Heart right ventricle (tissue), 16 donors: Measurements from ENCODE around the gene MOGAT3. TPM values are rescaled to one million over a fixed set of nuclear protein-coding genes. Genes with fewer than 3 reads are reported as not detected.

Experiments used
- ATAC-seq, 8 donors: fragments of 200-7000 bp; cut with Tn5 transposase; one replicate each; pipeline ENCODE4 v1.9.1; 2020; ENCODE audit warnings: mild to moderate bottlenecking in 8 of 8, moderate library complexity in 8 of 8, moderate number of reproducible peaks in 1 of 8
- DNase-seq, 2 donors: peaks; one replicate each; pipeline ENCODE4 v3.0.0-alpha.2; 2020
- H3K27ac ChIP-seq, 10 donors: fragments of 200-600 bp; sonication (generic) in 2 of 10; one replicate each; pipeline versions ENCODE4 v1.5.0 to v1.8.0; 2020 to 2022; ENCODE audit warnings: mild to moderate bottlenecking in 3 of 10
- H3K27me3 ChIP-seq, 7 donors: fragments of 200-600 bp; one replicate each; pipeline ENCODE4 v1.8.0; 2021 to 2022; ENCODE audit warnings: mild to moderate bottlenecking in 2 of 7
- H3K36me3 ChIP-seq, 9 donors: fragments of 200-600 bp; sonication (generic) in 1 of 9; one replicate each; pipeline versions ENCODE4 v1.5.0 to v1.8.0; 2020 to 2022; ENCODE audit warnings: mild to moderate bottlenecking in 2 of 9
- H3K4me1 ChIP-seq, 9 donors: fragments of 200-600 bp; sonication (generic) in 1 of 9; one replicate each; pipeline versions ENCODE4 v1.5.0 to v1.8.0; 2020 to 2022; ENCODE audit warnings: mild to moderate bottlenecking in 4 of 9
- H3K4me3 ChIP-seq, 10 donors: fragments of 200-600 bp; sonication (generic) in 2 of 10; one replicate each; pipeline versions ENCODE4 v1.5.0 to v1.8.0; 2020 to 2022; ENCODE audit warnings: mild to moderate bottlenecking in 7 of 10, moderate library complexity in 2 of 10
- H3K9me3 ChIP-seq, 11 donors: fragments of 200-600 bp in 10 of 11; sonication (generic) in 2 of 11; one replicate each; pipeline versions ENCODE4 v1.5.0 to v1.8.0; 2013 to 2022; ENCODE audit warnings: mild to moderate bottlenecking in 2 of 11, control low read depth in 1 of 11, moderate library complexity in 1 of 11
- CTCF ChIP-seq, 9 donors: fragments of 200-600 bp; sonication (generic) in 2 of 9; IDR thresholded peaks; one replicate each; pipeline versions ENCODE4 v1.5.0 to v1.8.0; 2021 to 2022; ENCODE audit warnings: antibody characterized with exemption in 9 of 9, mild to moderate bottlenecking in 5 of 9, moderate library complexity in 1 of 9
- WGBS, 2 donors: extraction: QIAGEN DNeasy Blood & Tissue Kit; methylation state at CpG; one replicate each; pipeline ENCODE4 v1.1.7; 2013; ENCODE audit warnings: inconsistent platforms in 1 of 2; 5-methylcytosine and 5-hydroxymethylcytosine counted together
- intact Hi-C, 10 donors: fragments of 100-400 bp; cut with DNase I; formaldehyde crosslinking; loops; one replicate each; pipeline versions ENCODE4 v1.11.1 to v1.14.2; 2022
- microRNA-seq, 2 donors: library from miRNA; unstranded; fragments of <30 nt; microRNA quantifications; one replicate each; pipeline ENCODE4 v1.2.0, GENCODE V29; 2021
- polyA plus RNA-seq, 2 donors: library from polyadenylated mRNA; stranded (reverse); fragments of 200-250 nt; gene quantifications; one replicate each; pipeline ENCODE4 v1.2.3, GENCODE V29; 2013
- total RNA-seq, 10 donors: library from RNA; stranded (reverse); fragmentation: NEBNext Ultra II Directional in 3 of 10; extraction: Animal tissue kit (Norgen Biotek cat#: 25700) in 3 of 10; gene quantifications; one replicate each; pipeline versions ENCODE4 v1.2.1 to v1.2.4, GENCODE V29; 2021 to 2023
- donor health status: Arrhythmogenic right ventricular cardiomyopathy.
- donor health status: ischemic (EF 13 %, LVEDD 7.1; RV severe dilation, severe dysfunction).
- donor health status: healthy with polysubstance abuse.
- donor health status: DM: no; HTN: yes; CAD: no.
- donor health status: DM: no; HTN: no; CAD: no.
- donor health status: ischemic (EF 25% LVEDD 6.9; RV normal size, moderate dysfunction).
- donor health status: ischemic (EF 25% LVEDD 5.7; RV mildly dilated, moderate dysfunction).
- donor health status: healthy.
- donor health status: DM: yes; HTN: yes; CAD: no.
- donor health status: Ischemic cardiomyopathy.
- donor health status: ischemic (EF 35%, LVEDD 5.7; RV mildly dilated, moderate dysfunction).
- donor health status: nonischemic (EF 11% LVEDD 7.7; RV severe dilation, severe dysfunction).
- donor health status: DM: yes; HTN: yes; CAD: no.
- donor health status: PGD.
- donor health status: ischemic (EF 29% LVEDD 5.4; RV normal size, mild dysfunction).
- donor health status: nonischemic (EF 23%, LVEDD 6.1; RV moderate dilation, normal function).

The MOGAT3 gene
- total and polyA plus RNA-seq, 12 donors = not detected

GRCh38 chr7:101151908-101152651 is 48.8 kb downstream of the MOGAT3 start:
- TF ChIP-seq CTCF (IDR thresholded peaks at IDR 0.05) = no peak
- intact Hi-C loops = no loop called here
- DNase-seq (no peak), ATAC-seq (no peak)
- 83 to 84% methylated on average over 2 of the region's 2 CpGs for WGBS, 2 donors
- H3K36me3 ChIP-seq = peaks cover 0 to 8% (median 2%) of the 10 kb centered on the region in 9 donors
- no peaks in the 10 kb centered on the region for H3K9me3 ChIP-seq
- no peak overlapping the region for H3K4me3 ChIP-seq
- peaks cover 3 to 20% (median 10%) of the 10 kb centered on the region in 9 donors for H3K4me1 ChIP-seq
- H3K27me3 ChIP-seq = peaks cover 0 to 22% (median 13%) of the 10 kb centered on the region in 7 donors
- no peak overlapping the region for H3K27ac ChIP-seq

Small RNAs within 50 kb of the gene (microRNA-seq; reads per million reads assigned to microRNA genes)
- 0 to 0.51 reads per million in 2 donors for gene MIR4653

Other genes with a start within 250 kb of the MOGAT3 start
- gene MUC12, start 231.5 kb downstream of the MOGAT3 start, total RNA-seq = not detected
- gene MUC12, start 231.5 kb downstream of the MOGAT3 start, polyA plus RNA-seq = under 1 TPM in 1 of 2 donors, not detected in 1; 0.49 TPM
- gene MUC17, start 181.0 kb downstream of the MOGAT3 start, total RNA-seq = not detected
- not detected for gene MUC17, start 181.0 kb downstream of the MOGAT3 start, polyA plus RNA-seq
- gene TRIM56, start 115.6 kb downstream of the MOGAT3 start, total RNA-seq = 10 to 100 TPM; 12.8 to 28.4 (median 16.7) TPM
- 10 to 100 TPM in 1 of 2 donors, 1 to 10 TPM in 1; 5.8 to 12.9 TPM for gene TRIM56, start 115.6 kb downstream of the MOGAT3 start, polyA plus RNA-seq
- gene SERPINE1, start 73.9 kb downstream of the MOGAT3 start, total RNA-seq = 10 to 100 TPM in 3 of 10 donors, 1 to 10 TPM in 7; 1.2 to 67.8 (median 4.6) TPM
- gene SERPINE1, start 73.9 kb downstream of the MOGAT3 start, polyA plus RNA-seq = 100 to 1,000 TPM in 1 of 2 donors, 1 to 10 TPM in 1; 2.1 to 269 TPM
- 10 to 100 TPM in 7 of 10 donors, 1 to 10 TPM in 3; 7.8 to 15.2 (median 11.2) TPM for gene AP1S1, start 46.6 kb downstream of the MOGAT3 start, total RNA-seq
- gene AP1S1, start 46.6 kb downstream of the MOGAT3 start, polyA plus RNA-seq = 10 to 100 TPM; 16.1 to 33.1 TPM
- gene VGF, start 35.5 kb downstream of the MOGAT3 start, total RNA-seq = not detected
- under 1 TPM in 1 of 2 donors, not detected in 1; 0.17 TPM for gene VGF, start 35.5 kb downstream of the MOGAT3 start, polyA plus RNA-seq
- not detected for gene NAT16, start 20.7 kb downstream of the MOGAT3 start, total RNA-seq
- not detected for gene NAT16, start 20.7 kb downstream of the MOGAT3 start, polyA plus RNA-seq
- 10 to 100 TPM; 27.1 to 56.4 (median 36.0) TPM for gene PLOD3, start 16.5 kb upstream of the MOGAT3 start, total RNA-seq
- 10 to 100 TPM; 35.4 to 61.2 TPM for gene PLOD3, start 16.5 kb upstream of the MOGAT3 start, polyA plus RNA-seq
- gene ZNHIT1, start 17.1 kb upstream of the MOGAT3 start, total RNA-seq = 10 to 100 TPM; 45.4 to 59.3 (median 49.8) TPM
- 100 to 1,000 TPM in 1 of 2 donors, 10 to 100 TPM in 1; 99.2 to 194 TPM for gene ZNHIT1, start 17.1 kb upstream of the MOGAT3 start, polyA plus RNA-seq
- gene CLDN15, start 36.8 kb upstream of the MOGAT3 start, total RNA-seq = 1 to 10 TPM; 1.2 to 3.3 (median 1.7) TPM
- gene CLDN15, start 36.8 kb upstream of the MOGAT3 start, polyA plus RNA-seq = 1 to 10 TPM; 3.8 to 5.4 TPM
- 100 to 1,000 TPM; 251 to 350 (median 292) TPM for gene FIS1, start 44.0 kb upstream of the MOGAT3 start, total RNA-seq
- 100 to 1,000 TPM; 147 to 439 TPM for gene FIS1, start 44.0 kb upstream of the MOGAT3 start, polyA plus RNA-seq
- 10 to 100 TPM; 19.9 to 44.1 (median 32.5) TPM for gene IFT22, start 120.8 kb upstream of the MOGAT3 start, total RNA-seq
- 10 to 100 TPM; 11.3 to 37.9 TPM for gene IFT22, start 120.8 kb upstream of the MOGAT3 start, polyA plus RNA-seq
- gene COL26A1, start 161.8 kb upstream of the MOGAT3 start, total RNA-seq = under 1 TPM in 1 of 10 donors, not detected in 9; 0.50 TPM
- under 1 TPM in 1 of 2 donors, not detected in 1; 0.07 TPM for gene COL26A1, start 161.8 kb upstream of the MOGAT3 start, polyA plus RNA-seq